Central memory CD4-positive, alpha-beta T cell (primary cell): ENCODE data around the gene SDHC.
"Not testable (repeated sequence)": the region's sequence is repeated elsewhere in the genome, so short reads cannot be mapped to it uniquely, and the experiment has no call there.

Experiments used
- DNase-seq: peaks from one replicate; pipeline ENCODE4 v3.0.0; 2022

The SDHC gene

DNA sequence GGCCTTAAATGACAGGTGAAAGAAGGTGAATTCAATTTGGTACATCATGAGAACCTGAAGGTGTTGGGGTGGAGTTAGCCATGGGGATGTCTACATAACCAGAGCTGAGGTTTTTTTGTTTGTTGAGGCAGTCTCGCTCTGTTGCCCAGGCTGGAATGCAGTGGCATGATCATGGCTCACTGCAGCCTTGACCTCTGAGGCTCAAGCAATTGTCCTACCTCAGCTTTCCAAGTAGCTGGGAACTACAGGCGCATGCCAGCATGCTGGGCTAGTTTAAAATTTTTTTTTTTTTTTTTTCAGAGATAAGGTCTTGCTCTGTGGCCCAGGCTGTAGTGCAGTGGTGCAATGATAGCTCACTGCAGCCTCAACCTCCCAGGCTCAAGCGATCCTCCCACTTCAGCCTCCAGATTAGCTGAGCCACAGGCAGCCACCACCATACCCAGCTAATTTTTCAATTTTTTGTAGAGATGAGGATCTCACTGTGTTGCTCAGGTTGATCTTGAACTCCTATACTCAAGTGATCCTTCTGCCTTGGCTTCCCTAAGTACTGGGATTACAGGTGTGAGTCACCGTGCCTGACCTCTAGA, 2.5 kb upstream of the SDHC start:
- no peak for DNase-seq

GRCh38 chr1:161313554-161314200, 504 bp upstream of the SDHC start:
- no peak for DNase-seq

- not testable (repeated sequence) for DNase-seq
Observed at GRCh38 chr1:161315841-161316674, 1.9 kb downstream of the SDHC start.

GRCh38 chr1:161324020-161324419, 9.8 kb downstream of the SDHC start:
- no peak for DNase-seq

GRCh38 chr1:161330346-161330745, 16.2 kb downstream of the SDHC start:
- DNase-seq: no peak

GRCh38 chr1:161333166-161333565, 19.0 kb downstream of the SDHC start:
- no peak for DNase-seq

DNA sequence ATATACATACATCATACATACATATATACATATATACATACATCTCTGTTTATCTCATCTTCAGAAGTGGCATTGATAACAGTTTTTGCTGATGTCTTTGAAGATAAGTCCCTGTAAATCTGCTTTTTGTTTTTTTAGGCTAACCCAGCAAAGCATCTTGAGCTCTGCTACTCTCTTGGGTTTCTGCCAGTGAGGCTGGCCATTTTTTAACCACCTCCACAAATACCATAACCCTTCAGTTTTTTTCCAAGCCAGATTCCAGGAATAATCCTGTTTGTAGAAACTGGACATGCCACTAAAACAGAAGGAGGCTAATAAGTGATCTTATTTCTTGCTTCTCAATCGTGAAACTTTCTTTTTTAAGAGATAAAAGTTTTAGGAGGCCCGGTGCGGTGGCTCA, 21.6 kb downstream of the SDHC start:
- no peak for DNase-seq

DNA sequence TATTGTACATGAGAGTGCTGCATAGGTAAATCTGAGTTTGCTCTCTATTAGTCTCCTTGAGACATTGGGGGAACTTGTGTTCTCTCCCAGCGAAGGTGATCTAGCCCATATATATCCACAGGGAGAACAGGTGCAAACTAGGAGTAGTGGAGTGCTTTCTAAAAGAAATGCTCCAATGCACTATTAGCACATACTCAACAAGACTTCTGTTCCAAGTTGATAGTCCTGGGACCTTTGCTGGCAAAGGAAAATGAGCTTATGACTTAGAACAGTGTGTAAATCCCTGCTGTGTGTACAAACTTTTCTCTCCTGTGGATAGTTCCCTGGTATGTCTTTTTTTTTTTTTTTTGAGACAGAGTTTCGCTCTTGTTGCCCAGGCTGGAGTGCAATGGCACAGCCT, 28.0 kb downstream of the SDHC start:
- DNase-seq: no peak

- no peak for DNase-seq
Observed at GRCh38 chr1:161342821-161343220, 28.6 kb downstream of the SDHC start.

DNA sequence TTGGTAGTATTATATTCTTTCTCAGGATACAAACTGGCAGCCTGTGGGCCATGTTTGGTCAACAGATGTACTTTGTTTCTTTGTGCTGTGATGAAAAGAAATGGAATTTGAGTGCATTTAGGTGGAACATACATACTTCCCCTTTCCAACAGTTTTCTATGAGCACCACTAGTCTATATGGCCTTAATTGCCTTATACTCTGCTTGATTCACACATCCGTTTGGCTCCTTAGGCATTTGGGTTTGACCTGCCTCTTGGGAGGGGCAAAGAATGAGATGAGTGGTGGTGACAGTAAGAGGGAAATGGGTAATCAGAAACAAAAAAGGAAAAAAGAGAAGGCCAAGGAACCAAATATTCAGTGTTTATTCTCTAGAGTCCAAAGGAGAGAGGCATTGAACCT, 36.5 kb downstream of the SDHC start:
- no peak for DNase-seq

- no peak for DNase-seq
Observed at GRCh38 chr1:161351482-161351881, 37.3 kb downstream of the SDHC start.

- DNase-seq: no peak
Observed at GRCh38 chr1:161357073-161357472, 42.9 kb downstream of the SDHC start.

DNA sequence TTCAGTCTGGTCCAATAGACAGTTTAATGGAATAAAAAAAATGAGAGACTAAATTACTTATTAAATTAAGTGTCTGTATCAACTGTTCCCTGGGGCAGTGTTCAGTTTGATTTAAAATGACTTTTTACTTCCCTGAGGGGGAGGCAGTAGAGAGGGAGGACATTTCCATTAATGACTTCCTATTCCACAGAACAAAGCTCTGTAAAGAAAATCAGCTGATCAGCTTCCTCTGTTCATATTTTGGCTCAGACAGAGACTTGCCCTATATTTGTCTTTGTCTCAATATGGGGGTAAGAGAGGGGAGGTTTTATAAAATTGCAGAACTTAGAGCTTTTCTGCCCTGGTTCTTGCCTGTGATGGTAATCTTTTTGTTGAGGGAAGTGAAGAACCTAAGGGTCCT, 45.1 kb downstream of the SDHC start:
- DNase-seq: no peak

DNA sequence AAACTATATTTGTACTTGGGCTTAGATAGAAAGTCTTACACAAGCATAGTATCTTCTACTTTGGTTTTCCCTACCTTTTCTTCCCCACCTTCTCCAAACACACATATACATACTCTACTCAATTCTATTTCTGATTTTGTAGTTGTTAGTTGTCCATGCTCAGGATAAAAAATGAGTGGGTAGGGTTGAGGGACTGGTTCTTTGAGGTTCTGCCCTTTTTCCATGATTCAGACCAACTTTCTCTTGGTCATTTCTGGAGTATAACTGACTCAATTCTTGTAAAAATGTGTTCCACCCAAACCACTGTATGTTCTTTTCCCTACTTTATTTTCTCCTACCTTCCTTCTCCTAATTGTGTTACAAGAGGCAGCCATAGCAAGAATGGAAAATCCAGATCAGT, 50.2 kb downstream of the SDHC start:
- DNase-seq: no peak

DNA sequence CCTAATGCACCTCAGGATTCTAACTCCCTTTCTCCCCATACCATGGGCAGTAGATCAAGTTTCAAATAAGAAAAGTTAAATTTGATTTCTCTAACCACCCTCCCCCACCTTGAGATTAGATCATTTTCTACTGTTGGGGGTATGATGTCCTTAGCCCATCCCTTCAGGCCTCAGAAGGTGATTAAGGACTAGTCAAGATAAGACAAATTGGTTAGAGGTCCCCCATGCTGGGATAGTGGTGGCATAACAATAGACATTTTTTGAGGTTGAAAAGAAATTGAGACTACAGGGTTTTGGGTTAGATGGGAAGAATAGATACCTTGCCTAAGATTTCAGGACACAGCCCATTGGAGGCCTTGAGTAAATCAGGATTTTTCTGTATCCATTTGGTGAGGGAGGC, 51.0 kb downstream of the SDHC start:
- DNase-seq: no peak

- peak; percentile 69 for DNase-seq
Observed at GRCh38 chr1:161367684-161368400, 53.7 kb downstream of the SDHC start, which contains the start of gene CFAP126. Gene CFAP126, minus strand, starts transcription at chr1:161367876. Its CDS starts 8 bp downstream, at chr1:161367868.

DNA sequence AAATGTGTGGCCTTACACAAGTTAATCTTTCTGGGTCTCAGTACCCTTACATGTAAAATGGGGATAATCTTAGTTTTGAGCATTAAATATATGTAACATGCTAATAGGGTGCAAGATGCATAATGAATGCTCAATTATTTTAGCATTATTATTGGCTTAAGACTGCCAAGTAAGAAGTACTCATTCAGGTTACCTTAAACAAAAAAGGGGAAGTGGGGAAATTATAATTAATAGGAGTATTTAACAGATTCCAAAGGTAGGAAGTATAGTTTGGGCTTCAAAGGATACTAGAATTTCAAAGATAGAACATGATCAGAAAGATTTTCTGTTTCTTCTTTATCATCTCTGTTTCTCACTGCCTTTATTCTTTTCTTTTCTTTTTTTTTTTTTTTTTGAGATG, 59.3 kb downstream of the SDHC start:
- no peak for DNase-seq

DNA sequence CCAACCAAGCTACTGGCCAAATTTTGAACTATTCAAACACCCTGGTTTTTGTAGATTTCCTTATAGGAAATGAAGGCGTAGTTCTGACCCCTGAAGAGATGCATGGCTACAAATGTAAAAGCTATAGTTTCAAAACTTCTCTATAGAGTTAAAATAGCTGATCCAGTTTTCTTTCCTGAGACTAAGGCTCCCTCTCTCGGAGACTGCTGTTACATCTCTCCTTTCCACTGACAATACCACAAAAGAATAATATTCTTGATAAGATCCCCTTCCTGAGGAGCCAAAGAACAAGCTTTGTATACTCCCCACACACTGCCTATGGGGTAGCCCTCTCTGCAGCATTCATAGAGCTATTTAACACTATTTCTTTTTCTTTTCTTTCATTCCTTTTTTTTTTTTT, 60.2 kb downstream of the SDHC start:
- DNase-seq: no peak

GRCh38 chr1:161378014-161378413, 63.8 kb downstream of the SDHC start:
- no peak for DNase-seq

GRCh38 chr1:161379071-161379470, 64.9 kb downstream of the SDHC start:
- no peak for DNase-seq

- no peak for DNase-seq
Observed at GRCh38 chr1:161381707-161382106, 67.5 kb downstream of the SDHC start.

DNA sequence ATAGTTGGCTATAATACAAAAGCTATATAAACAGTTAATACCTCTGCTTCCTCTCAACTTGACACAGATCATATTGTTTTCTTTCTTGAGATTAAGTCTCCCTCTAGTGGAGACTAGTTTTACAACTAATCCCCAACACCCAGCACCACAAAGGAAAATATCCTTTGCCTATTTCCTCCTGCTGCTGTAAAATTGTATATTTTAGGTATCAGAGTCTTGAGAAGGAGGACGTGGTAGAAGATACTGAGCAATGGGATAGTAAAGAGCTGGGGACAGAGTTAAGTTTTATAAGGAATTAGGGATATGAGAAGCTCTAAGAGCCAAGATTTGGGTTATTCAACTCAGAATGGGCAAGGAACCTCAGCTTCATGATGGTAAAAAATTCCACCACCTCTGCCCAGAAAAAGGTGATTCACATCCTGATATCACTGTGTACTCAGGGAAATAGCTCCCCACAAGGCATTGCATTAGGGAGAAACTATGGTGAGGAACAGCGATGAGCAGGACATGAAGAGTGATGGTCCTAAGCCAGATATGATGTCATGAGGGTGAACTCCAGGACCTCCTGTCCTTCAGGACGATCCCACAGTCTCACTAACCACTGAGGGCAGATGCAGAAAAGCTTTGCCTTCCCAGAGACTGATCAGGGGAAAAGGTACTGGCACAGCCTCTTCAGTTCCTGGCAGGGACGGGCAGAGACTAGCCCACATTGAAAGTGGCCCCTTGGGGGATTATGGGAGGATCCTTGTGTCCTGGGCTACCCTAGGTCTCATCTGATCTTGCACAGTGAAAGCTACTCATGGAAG, 68.2 kb downstream of the SDHC start:
- peak; percentile 49 for DNase-seq
